ENCODE results near the gene ACADM.

DNA sequence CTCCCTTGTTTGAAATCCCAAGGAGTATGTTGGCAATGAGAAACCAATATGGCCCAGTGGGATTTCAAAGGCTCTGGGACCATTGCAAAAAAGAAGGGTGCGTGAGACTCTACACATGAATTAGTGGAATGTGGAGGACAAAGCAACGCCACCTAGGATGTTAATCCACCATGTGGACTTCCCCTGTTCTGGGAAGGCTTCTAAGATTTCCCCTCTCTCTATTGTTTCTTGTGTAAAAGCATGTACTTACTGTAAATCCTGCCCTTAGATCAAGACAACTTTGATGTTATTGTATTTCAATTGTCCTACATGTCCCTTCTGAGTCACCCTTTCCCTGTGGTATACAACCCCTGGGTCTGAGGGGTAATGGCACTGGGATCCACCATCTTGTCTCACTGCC lies 4.7 kb upstream of the ACADM start:
- no peak for TF ChIP-seq CEBPB (IDR thresholded peaks at IDR 0.05; ENCODE audit: low read depth)
- TF ChIP-seq, protein P1, sequence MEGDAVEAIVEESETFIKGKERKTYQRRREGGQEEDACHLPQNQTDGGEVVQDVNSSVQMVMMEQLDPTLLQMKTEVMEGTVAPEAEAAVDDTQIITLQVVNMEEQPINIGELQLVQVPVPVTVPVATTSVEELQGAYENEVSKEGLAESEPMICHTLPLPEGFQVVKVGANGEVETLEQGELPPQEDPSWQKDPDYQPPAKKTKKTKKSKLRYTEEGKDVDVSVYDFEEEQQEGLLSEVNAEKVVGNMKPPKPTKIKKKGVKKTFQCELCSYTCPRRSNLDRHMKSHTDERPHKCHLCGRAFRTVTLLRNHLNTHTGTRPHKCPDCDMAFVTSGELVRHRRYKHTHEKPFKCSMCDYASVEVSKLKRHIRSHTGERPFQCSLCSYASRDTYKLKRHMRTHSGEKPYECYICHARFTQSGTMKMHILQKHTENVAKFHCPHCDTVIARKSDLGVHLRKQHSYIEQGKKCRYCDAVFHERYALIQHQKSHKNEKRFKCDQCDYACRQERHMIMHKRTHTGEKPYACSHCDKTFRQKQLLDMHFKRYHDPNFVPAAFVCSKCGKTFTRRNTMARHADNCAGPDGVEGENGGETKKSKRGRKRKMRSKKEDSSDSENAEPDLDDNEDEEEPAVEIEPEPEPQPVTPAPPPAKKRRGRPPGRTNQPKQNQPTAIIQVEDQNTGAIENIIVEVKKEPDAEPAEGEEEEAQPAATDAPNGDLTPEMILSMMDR (IDR thresholded peaks at IDR 0.05 in 2 of 3, conservative IDR thresholded peaks at IDR 0.05 in 1 of 3; ENCODE audit: borderline replicate concordance in 1 of 3, insufficient read depth in 1 of 3, low read depth in 2 of 3, low read length in 2 of 3), result no peak
- no peak for TF ChIP-seq YY1 (IDR thresholded peaks at IDR 0.05; ENCODE audit: extremely low read depth, insufficient replicate concordance, low read depth, low read length)
- TF ChIP-seq POLR2A (IDR thresholded peaks at IDR 0.05; ENCODE audit: borderline replicate concordance, extremely low read depth, insufficient read depth, insufficient read length), result no peak
- TF ChIP-seq SIN3A (IDR thresholded peaks at IDR 0.05; ENCODE audit: low read depth), result no peak
- TF ChIP-seq ATF3 (IDR thresholded peaks at IDR 0.05), result no peak
- TF ChIP-seq MAX (IDR thresholded peaks at IDR 0.05), result no peak
- no peak for TF ChIP-seq ZNF274 (IDR thresholded peaks at IDR 0.05; ENCODE audit: low read depth, low read length)
- no peak for TF ChIP-seq ZFX (IDR thresholded peaks at IDR 0.05)
- no peak for TF ChIP-seq SP1 (IDR thresholded peaks at IDR 0.05; ENCODE audit: low read depth)
- TF ChIP-seq POLR2AphosphoS5 (IDR thresholded peaks at IDR 0.05; ENCODE audit: low read depth, low read length), result no peak
- no peak for TF ChIP-seq RAD21 (IDR thresholded peaks at IDR 0.05; ENCODE audit: low read depth)

All from HCT116 (cell line).